Activated CD8-positive, alpha-beta memory T cell treated with anti-CD3 and anti-CD28 coated beads for 48 hours (primary cell): ENCODE data around the gene S1PR4.

Experiments
- DNase-seq, 3 experiments: peaks; one replicate each; pipeline ENCODE4 v3.0.0-alpha.2; 2020; ENCODE audit warnings: low read depth in 2 of 3, low spot score in 2 of 3

S1PR4 gene

GRCh38 chr19:3178377-3178972 lies at the start of gene S1PR4:
S1PR4 (plus strand) TSS chr19:3178769; CDS start chr19:3178793, 24 bp downstream.
- peak; percentile 44 to 52 (median 49) for DNase-seq

- DNase-seq, result no peak
These were observed 49.5 kb upstream of the S1PR4 start for GRCh38 chr19:3129112-3129511.

- no peak for DNase-seq
These were observed 47.4 kb upstream of the S1PR4 start for GRCh38 chr19:3131168-3131567.

GRCh38 chr19:3132971-3133792 lies 45.4 kb upstream of the S1PR4 start:
- peak; percentile 47 to 65 (median 58) for DNase-seq

GRCh38 chr19:3133793-3134116 lies 44.8 kb upstream of the S1PR4 start:
- DNase-seq, result no peak

- no peak for DNase-seq
These were observed 42.4 kb upstream of the S1PR4 start, which contains the start of gene GNA15 for GRCh38 chr19:3135961-3136683. GNA15 (plus strand) TSS chr19:3136033; CDS start chr19:3136451, 418 bp downstream.

- no peak for DNase-seq
These were observed 41.9 kb upstream of the S1PR4 start for GRCh38 chr19:3136684-3137055.

- no peak for DNase-seq
These were observed 41.5 kb upstream of the S1PR4 start for GRCh38 chr19:3137119-3137518.

GRCh38 chr19:3138268-3138667 lies 40.3 kb upstream of the S1PR4 start:
- no peak for DNase-seq

- DNase-seq, result no peak
These were observed 37.9 kb upstream of the S1PR4 start for GRCh38 chr19:3140667-3141038.

- DNase-seq, result no peak
These were observed 36.3 kb upstream of the S1PR4 start for GRCh38 chr19:3142292-3142670.

- DNase-seq, result no peak
These were observed 35.7 kb upstream of the S1PR4 start for GRCh38 chr19:3142781-3143337.

GRCh38 chr19:3145909-3146676 lies 32.5 kb upstream of the S1PR4 start:
- DNase-seq, result no peak

- DNase-seq, result peak; percentile 34 to 77 (median 71)
These were observed 31.9 kb upstream of the S1PR4 start for GRCh38 chr19:3146677-3147100.

GRCh38 chr19:3148503-3148902 lies 30.1 kb upstream of the S1PR4 start:
- no peak for DNase-seq

- no peak for DNase-seq
These were observed 29.5 kb upstream of the S1PR4 start for GRCh38 chr19:3149089-3149488.

- DNase-seq, result no peak
These were observed 28.8 kb upstream of the S1PR4 start for GRCh38 chr19:3149526-3150505.

GRCh38 chr19:3150739-3151329 lies 27.7 kb upstream of the S1PR4 start:
- DNase-seq, result no peak
